ENCODE measurements around the gene FBXO31.
A peak's percentile ranks its signal among the peaks of the same experiment; 100 is the strongest.

FBXO31 gene

DNA sequence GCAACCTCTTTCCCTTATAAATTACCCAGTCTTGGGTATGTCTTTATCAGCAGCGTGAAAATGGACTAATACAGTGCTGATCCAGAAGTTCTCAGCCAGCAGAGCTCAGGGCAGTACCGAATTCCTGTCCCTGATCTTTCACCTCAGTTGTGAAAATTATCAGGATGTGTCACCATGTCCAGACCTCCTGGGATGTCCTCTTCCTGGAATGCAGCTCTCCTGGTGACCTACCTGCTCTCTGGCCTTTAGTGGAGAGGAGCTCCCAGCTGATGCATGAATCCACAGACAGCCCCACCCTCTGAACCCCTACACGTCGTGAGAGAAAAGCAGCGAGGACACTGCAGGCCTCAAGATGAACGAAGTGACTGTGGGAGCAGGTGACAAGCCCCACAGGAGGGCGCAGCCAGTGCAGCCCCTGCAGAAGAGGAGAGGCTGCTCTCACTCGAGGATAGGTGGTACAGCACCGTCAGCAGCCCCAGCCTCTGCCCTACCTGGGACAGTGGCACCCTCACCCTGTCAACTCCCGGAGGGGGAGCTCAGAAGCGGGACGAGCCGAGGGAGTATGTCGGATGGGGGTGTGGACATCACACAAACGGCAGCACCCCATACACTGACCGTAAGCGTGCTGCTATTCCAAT is 44.4 kb downstream of the FBXO31 start:
- Histone ChIP-seq H4K91ac (ENCODE audit: low read depth, low read length, poor library complexity) (no peak overlapping the region), H3K4me2 (ENCODE audit: insufficient read depth, low read length, poor library complexity, severe bottlenecking) (no peak overlapping the region), H3K23ac (ENCODE audit: low read depth, low read length, poor library complexity) (peak overlapping the region; percentile 67), H3K4me1 (ENCODE audit: control insufficient read depth in 2 of 2, insufficient read depth in 1 of 2, low read depth in 1 of 2, low read length in 2 of 2) (peaks cover 0 to 12% of the 10 kb centered on the region in 2 donors), H4K8ac (ENCODE audit: low read depth, low read length) (no peak overlapping the region), H3K18ac (ENCODE audit: low read length) (no peak overlapping the region), H2BK15ac (ENCODE audit: low read length) (no peak overlapping the region), H2AK5ac (ENCODE audit: low read depth, low read length) (no peak overlapping the region), H3K14ac (ENCODE audit: low read length) (peak overlapping the region; percentile 47), H3K27ac (replicated peaks; ENCODE audit: low read length) (no peak overlapping the region), H2BK5ac (ENCODE audit: low read length) (no peak overlapping the region), H3K36me3 (replicated peaks in 1 of 2; ENCODE audit: control insufficient read depth in 2 of 2, insufficient read depth in 2 of 2, low read length in 2 of 2) (peaks cover 26 to 49% of the 10 kb centered on the region in 2 donors), H3K79me1 (ENCODE audit: low read depth, low read length) (peaks cover 13% of the 10 kb centered on the region), H3K9ac (ENCODE audit: low read depth, low read length, poor library complexity) (no peak overlapping the region), H3K9me3 (replicated peaks in 1 of 2; ENCODE audit: control insufficient read depth in 2 of 2, insufficient read depth in 1 of 2, low read depth in 1 of 2, low read length in 2 of 2) (peaks cover 0 to 2% of the 10 kb centered on the region in 2 donors), H2AFZ (ENCODE audit: low read length) (no peak overlapping the region), H2BK120ac (ENCODE audit: low read depth, low read length) (no peak overlapping the region), H2BK12ac (ENCODE audit: low read length) (no peak overlapping the region), H3K4ac (ENCODE audit: low read length) (no peak overlapping the region), H3K4me3 (ENCODE audit: low read length in 2 of 2) (no peak overlapping the region), H3K27me3 (ENCODE audit: control insufficient read depth in 3 of 3, insufficient read depth in 3 of 3, low read depth in 1 of 3, low read length in 3 of 3) (no peaks in the 10 kb centered on the region)
- no peak for DNase-seq (ENCODE audit: low spot score)
- WGBS, 2 donors (ENCODE audit: extremely low coverage in 2 of 2, insufficient read length in 2 of 2, insufficient replicate concordance in 1 of 2), result no CpG with 5 or more reads among the region's 17 CpGs

DNA sequence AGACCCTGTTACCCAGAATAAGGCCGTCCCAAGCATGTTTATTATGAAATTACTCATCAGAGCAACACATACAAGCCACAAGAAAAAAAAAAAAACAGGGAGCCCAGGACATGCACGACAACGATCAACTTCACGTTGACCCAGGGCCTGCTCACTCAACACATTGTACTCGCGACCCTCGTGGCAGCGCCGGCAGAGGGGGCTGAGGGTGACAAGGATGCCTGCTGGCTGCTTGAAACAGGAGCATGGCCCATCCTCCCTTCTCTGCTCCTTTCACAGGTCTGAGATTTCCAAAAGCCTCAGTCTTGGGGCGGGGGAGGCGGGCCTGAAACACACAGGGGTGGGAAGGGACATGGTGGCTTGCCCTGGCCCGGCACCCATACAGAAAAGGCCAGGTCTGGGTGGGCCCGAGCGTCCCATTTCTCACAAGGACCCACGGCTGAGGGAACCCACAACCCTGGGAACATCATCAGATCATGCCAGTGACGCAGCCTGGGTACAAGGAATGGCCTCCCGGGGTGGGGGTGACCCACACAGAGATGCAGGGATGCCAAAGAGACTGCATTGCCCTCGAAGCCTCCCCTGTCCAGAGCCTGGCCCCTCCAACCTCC is 45.3 kb downstream of the FBXO31 start:
- Histone ChIP-seq H3K4me3 (ENCODE audit: low read length in 2 of 2) (no peak overlapping the region), H2AFZ (ENCODE audit: low read length) (no peak overlapping the region), H3K23ac (ENCODE audit: low read depth, low read length, poor library complexity) (no peak overlapping the region), H3K9me3 (replicated peaks in 1 of 2; ENCODE audit: control insufficient read depth in 2 of 2, insufficient read depth in 1 of 2, low read depth in 1 of 2, low read length in 2 of 2) (peaks cover 0 to 2% of the 10 kb centered on the region in 2 donors), H3K18ac (ENCODE audit: low read length) (no peak overlapping the region), H2BK120ac (ENCODE audit: low read depth, low read length) (no peak overlapping the region), H3K27ac (replicated peaks; ENCODE audit: low read length) (no peak overlapping the region), H3K27me3 (ENCODE audit: control insufficient read depth in 3 of 3, insufficient read depth in 3 of 3, low read depth in 1 of 3, low read length in 3 of 3) (no peaks in the 10 kb centered on the region), H2AK5ac (ENCODE audit: low read depth, low read length) (no peak overlapping the region), H2BK15ac (ENCODE audit: low read length) (no peak overlapping the region), H4K91ac (ENCODE audit: low read depth, low read length, poor library complexity) (no peak overlapping the region), H3K36me3 (replicated peaks in 1 of 2; ENCODE audit: control insufficient read depth in 2 of 2, insufficient read depth in 2 of 2, low read length in 2 of 2) (peaks cover 30 to 44% of the 10 kb centered on the region in 2 donors), H4K8ac (ENCODE audit: low read depth, low read length) (peak overlapping the region; percentile 65), H3K4me1 (ENCODE audit: control insufficient read depth in 2 of 2, insufficient read depth in 1 of 2, low read depth in 1 of 2, low read length in 2 of 2) (peaks cover 0 to 5% of the 10 kb centered on the region in 2 donors), H3K4ac (ENCODE audit: low read length) (no peak overlapping the region), H3K14ac (ENCODE audit: low read length) (peak overlapping the region; percentile 82), H2BK5ac (ENCODE audit: low read length) (no peak overlapping the region), H2BK12ac (ENCODE audit: low read length) (no peak overlapping the region), H3K79me1 (ENCODE audit: low read depth, low read length) (peaks cover 13% of the 10 kb centered on the region), H3K4me2 (ENCODE audit: insufficient read depth, low read length, poor library complexity, severe bottlenecking) (no peak overlapping the region), H3K9ac (ENCODE audit: low read depth, low read length, poor library complexity) (no peak overlapping the region)
- no peak for DNase-seq (ENCODE audit: low spot score)
- WGBS, 2 donors (ENCODE audit: extremely low coverage in 2 of 2, insufficient read length in 2 of 2, insufficient replicate concordance in 1 of 2), result no CpG with 5 or more reads among the region's 18 CpGs

DNA sequence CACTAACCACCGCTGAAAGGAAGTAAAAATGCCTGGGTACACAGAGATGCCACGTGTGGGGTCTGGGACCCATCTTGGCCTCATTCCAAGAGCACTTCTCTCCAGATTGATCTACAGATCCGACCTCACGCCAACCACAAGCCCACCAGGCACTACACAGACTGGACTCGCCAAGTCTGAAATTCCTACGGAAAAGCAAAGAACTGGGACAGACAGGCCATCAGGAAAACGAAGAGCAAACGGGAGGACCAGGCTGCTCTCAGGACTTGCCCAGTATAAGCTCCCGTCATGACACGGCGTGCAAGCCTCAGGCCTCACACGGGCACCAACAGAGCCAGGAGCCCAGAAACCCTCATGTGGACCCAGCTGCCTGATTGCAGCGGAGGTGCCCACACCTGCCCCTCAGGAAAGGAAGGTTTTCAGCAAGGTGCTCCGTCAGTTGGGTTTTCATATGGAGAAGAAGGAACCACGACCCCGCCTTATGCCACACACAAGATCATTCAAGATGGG is 46.3 kb downstream of the FBXO31 start:
- Histone ChIP-seq H3K4me3 (ENCODE audit: low read length in 2 of 2) (no peak overlapping the region), H3K14ac (ENCODE audit: low read length) (no peak overlapping the region), H2BK15ac (ENCODE audit: low read length) (no peak overlapping the region), H2BK5ac (ENCODE audit: low read length) (no peak overlapping the region), H3K23ac (ENCODE audit: low read depth, low read length, poor library complexity) (no peak overlapping the region), H3K9me3 (replicated peaks in 1 of 2; ENCODE audit: control insufficient read depth in 2 of 2, insufficient read depth in 1 of 2, low read depth in 1 of 2, low read length in 2 of 2) (peaks cover 0 to 2% of the 10 kb centered on the region in 2 donors), H3K9ac (ENCODE audit: low read depth, low read length, poor library complexity) (peak overlapping the region; percentile 12), H2AFZ (ENCODE audit: low read length) (no peak overlapping the region), H2BK12ac (ENCODE audit: low read length) (no peak overlapping the region), H4K91ac (ENCODE audit: low read depth, low read length, poor library complexity) (no peak overlapping the region), H3K4me1 (ENCODE audit: control insufficient read depth in 2 of 2, insufficient read depth in 1 of 2, low read depth in 1 of 2, low read length in 2 of 2) (no peaks in the 10 kb centered on the region), H3K27ac (replicated peaks; ENCODE audit: low read length) (no peak overlapping the region), H3K4ac (ENCODE audit: low read length) (no peak overlapping the region), H3K4me2 (ENCODE audit: insufficient read depth, low read length, poor library complexity, severe bottlenecking) (no peak overlapping the region), H2BK120ac (ENCODE audit: low read depth, low read length) (no peak overlapping the region), H4K8ac (ENCODE audit: low read depth, low read length) (no peak overlapping the region), H3K27me3 (ENCODE audit: control insufficient read depth in 3 of 3, insufficient read depth in 3 of 3, low read depth in 1 of 3, low read length in 3 of 3) (no peaks in the 10 kb centered on the region), H3K79me1 (ENCODE audit: low read depth, low read length) (peaks cover 6% of the 10 kb centered on the region), H3K36me3 (replicated peaks in 1 of 2; ENCODE audit: control insufficient read depth in 2 of 2, insufficient read depth in 2 of 2, low read length in 2 of 2) (peaks cover 26 to 44% of the 10 kb centered on the region in 2 donors), H3K18ac (ENCODE audit: low read length) (no peak overlapping the region), H2AK5ac (ENCODE audit: low read depth, low read length) (no peak overlapping the region)
- DNase-seq (ENCODE audit: low spot score), result no peak
- WGBS, 2 donors (ENCODE audit: extremely low coverage in 2 of 2, insufficient read length in 2 of 2, insufficient replicate concordance in 1 of 2), result no CpG with 5 or more reads among the region's 16 CpGs

DNA sequence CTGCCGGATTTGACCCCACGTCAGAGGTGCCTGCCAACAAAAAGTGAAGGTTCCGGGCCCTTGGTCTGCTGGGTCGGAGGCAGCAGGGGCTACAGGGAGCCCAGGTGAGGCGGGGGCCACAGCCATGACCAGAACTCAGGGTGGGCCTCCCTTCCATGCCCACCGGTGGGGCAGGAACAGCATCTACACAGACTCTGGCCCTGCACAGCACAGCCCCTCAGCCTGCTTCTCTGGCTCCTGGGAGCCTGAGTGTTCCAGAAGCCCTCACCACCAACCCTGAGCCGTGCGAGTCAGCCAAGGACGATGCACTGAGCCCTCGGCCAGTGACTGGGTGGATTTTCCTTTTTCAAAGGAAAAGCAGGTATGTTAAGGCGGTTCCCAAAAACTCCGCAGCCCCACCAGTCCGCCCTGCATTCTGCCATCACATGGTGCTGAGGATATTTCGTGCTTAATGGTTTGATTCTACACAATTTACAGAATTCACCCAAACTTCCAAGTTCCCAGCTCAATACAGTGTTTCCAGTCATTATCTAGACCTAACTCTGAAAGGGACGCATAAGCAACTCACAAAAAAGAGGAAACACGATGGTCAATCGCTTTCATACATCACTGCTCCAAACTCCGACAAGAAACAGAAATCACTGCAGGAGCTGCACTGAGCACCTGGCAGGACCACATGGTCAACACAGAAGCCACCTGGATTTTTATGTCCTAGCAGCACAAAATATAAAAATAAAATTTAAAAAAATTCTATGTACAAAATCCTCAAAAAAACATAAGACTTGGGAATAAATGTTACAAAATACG is 46.9 kb downstream of the FBXO31 start:
- Histone ChIP-seq H2BK5ac (ENCODE audit: low read length) (no peak overlapping the region), H4K8ac (ENCODE audit: low read depth, low read length) (no peak overlapping the region), H4K91ac (ENCODE audit: low read depth, low read length, poor library complexity) (no peak overlapping the region), H2BK12ac (ENCODE audit: low read length) (no peak overlapping the region), H3K4me1 (ENCODE audit: control insufficient read depth in 2 of 2, insufficient read depth in 1 of 2, low read depth in 1 of 2, low read length in 2 of 2) (no peaks in the 10 kb centered on the region), H2AK5ac (ENCODE audit: low read depth, low read length) (no peak overlapping the region), H3K36me3 (replicated peaks in 1 of 2; ENCODE audit: control insufficient read depth in 2 of 2, insufficient read depth in 2 of 2, low read length in 2 of 2) (peaks cover 23 to 44% of the 10 kb centered on the region in 2 donors), H3K27ac (replicated peaks; ENCODE audit: low read length) (no peak overlapping the region), H3K18ac (ENCODE audit: low read length) (no peak overlapping the region), H2AFZ (ENCODE audit: low read length) (no peak overlapping the region), H3K14ac (ENCODE audit: low read length) (no peak overlapping the region), H3K9ac (ENCODE audit: low read depth, low read length, poor library complexity) (no peak overlapping the region), H3K23ac (ENCODE audit: low read depth, low read length, poor library complexity) (no peak overlapping the region), H3K4me2 (ENCODE audit: insufficient read depth, low read length, poor library complexity, severe bottlenecking) (no peak overlapping the region), H3K4me3 (ENCODE audit: low read length in 2 of 2) (no peak overlapping the region), H3K4ac (ENCODE audit: low read length) (no peak overlapping the region), H2BK15ac (ENCODE audit: low read length) (no peak overlapping the region), H3K79me1 (ENCODE audit: low read depth, low read length) (peaks cover 6% of the 10 kb centered on the region), H3K9me3 (replicated peaks in 1 of 2; ENCODE audit: control insufficient read depth in 2 of 2, insufficient read depth in 1 of 2, low read depth in 1 of 2, low read length in 2 of 2) (peaks cover 0 to 2% of the 10 kb centered on the region in 2 donors), H3K27me3 (ENCODE audit: control insufficient read depth in 3 of 3, insufficient read depth in 3 of 3, low read depth in 1 of 3, low read length in 3 of 3) (no peaks in the 10 kb centered on the region), H2BK120ac (ENCODE audit: low read depth, low read length) (no peak overlapping the region)
- no peak for DNase-seq (ENCODE audit: low spot score)
- no CpG with 5 or more reads among the region's 19 CpGs for WGBS, 2 donors (ENCODE audit: extremely low coverage in 2 of 2, insufficient read length in 2 of 2, insufficient replicate concordance in 1 of 2)
